EL (cell line): Measurements from ENCODE around the gene TNS4.

ENCODE experiments used
- DNase-seq: peaks from one replicate; pipeline ENCODE4 v3.0.0-alpha.2; 2016

TNS4 gene

GRCh38 chr17:40432864-40433528 is 68.4 kb downstream of the TNS4 start:
- DNase-seq: peak; percentile 41

DNA sequence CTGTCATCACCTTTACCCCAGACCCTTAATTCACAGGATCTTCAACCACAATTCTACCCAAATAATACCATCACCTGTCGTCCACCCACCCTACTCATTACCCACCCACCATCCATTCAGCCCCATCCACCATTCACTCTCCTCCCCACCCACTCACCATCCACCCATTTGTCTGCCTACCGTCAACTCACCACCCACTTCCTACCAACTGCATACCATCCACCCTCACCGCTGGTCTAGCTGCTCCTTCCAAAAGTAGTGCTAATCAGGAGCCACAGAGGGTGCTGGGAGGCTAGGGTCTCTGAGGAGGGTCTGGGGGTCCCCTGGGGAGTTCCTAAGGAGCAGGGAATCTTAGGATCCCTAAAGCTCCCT is 70.2 kb downstream of the TNS4 start:
- DNase-seq: no peak

GRCh38 chr17:40430272-40431230 is 70.9 kb downstream of the TNS4 start:
- DNase-seq: no peak

GRCh38 chr17:40427002-40427491 is 74.4 kb downstream of the TNS4 start:
- DNase-seq: no peak
